HG03060 (cell line): ENCODE results near the gene RELL1.
A peak's percentile ranks its signal among the peaks of the same experiment; 100 is the strongest.

ENCODE experiments used
- ATAC-seq: cut with Tn5 transposase; IDR thresholded peaks from one replicate; pipeline ENCODE4 v1.9.1; 2021; ENCODE audit warnings: low read depth, moderate number of reproducible peaks; ENCODE audit not compliant: unreplicated experiment

The RELL1 gene

GRCh38 chr4:37686373-37687193, at the start of gene RELL1:
TSS of gene RELL1 (minus strand) at chr4:37686376. CDS start at chr4:37686287, 89 bp downstream.
- ATAC-seq, result peak; percentile 58

- no peak for ATAC-seq
Observed at GRCh38 chr4:37735578-37735977, 49.4 kb upstream of the RELL1 start.

- no peak for ATAC-seq
Observed at GRCh38 chr4:37734989-37735388, 48.8 kb upstream of the RELL1 start.

GRCh38 chr4:37733240-37733867, 47.2 kb upstream of the RELL1 start:
- no peak for ATAC-seq

GRCh38 chr4:37732526-37733186, 46.5 kb upstream of the RELL1 start:
- no peak for ATAC-seq

- no peak for ATAC-seq
Observed at GRCh38 chr4:37729649-37730004, 43.5 kb upstream of the RELL1 start.

- no peak for ATAC-seq
Observed at GRCh38 chr4:37728064-37728463, 41.9 kb upstream of the RELL1 start.

- ATAC-seq, result no peak
Observed at GRCh38 chr4:37727635-37728034, 41.5 kb upstream of the RELL1 start.

GRCh38 chr4:37726666-37727065, 40.5 kb upstream of the RELL1 start:
- ATAC-seq, result no peak

GRCh38 chr4:37725718-37726117, 39.5 kb upstream of the RELL1 start:
- ATAC-seq, result peak; percentile 57

GRCh38 chr4:37723067-37723466, 36.9 kb upstream of the RELL1 start:
- ATAC-seq, result no peak

- ATAC-seq, result no peak
Observed at GRCh38 chr4:37721995-37722638, 35.9 kb upstream of the RELL1 start.

- no peak for ATAC-seq
Observed at GRCh38 chr4:37719021-37719420, 32.8 kb upstream of the RELL1 start.

- ATAC-seq, result no peak
Observed at GRCh38 chr4:37717576-37717975, 31.4 kb upstream of the RELL1 start.

GRCh38 chr4:37715889-37716402, 29.8 kb upstream of the RELL1 start:
- peak; percentile 66 for ATAC-seq

GRCh38 chr4:37710491-37710890, 24.3 kb upstream of the RELL1 start:
- ATAC-seq, result no peak

- ATAC-seq, result no peak
Observed at GRCh38 chr4:37706032-37706431, 19.9 kb upstream of the RELL1 start.

- no peak for ATAC-seq
Observed at GRCh38 chr4:37705571-37705970, 19.4 kb upstream of the RELL1 start.

GRCh38 chr4:37699868-37700481, 13.8 kb upstream of the RELL1 start:
- ATAC-seq, result no peak

- ATAC-seq, result no peak
Observed at GRCh38 chr4:37697566-37697965, 11.4 kb upstream of the RELL1 start.
